Activated CD8-positive, alpha-beta memory T cell treated with anti-CD3 and anti-CD28 coated beads, Interleukin-2, amount 50 U/mL, for 4 hours (primary cell): Measurements from ENCODE around the gene PMPCB.

ENCODE experiments used
- DNase-seq: peaks from one replicate; pipeline ENCODE4 v3.0.0-alpha.2; 2020

PMPCB gene

DNA sequence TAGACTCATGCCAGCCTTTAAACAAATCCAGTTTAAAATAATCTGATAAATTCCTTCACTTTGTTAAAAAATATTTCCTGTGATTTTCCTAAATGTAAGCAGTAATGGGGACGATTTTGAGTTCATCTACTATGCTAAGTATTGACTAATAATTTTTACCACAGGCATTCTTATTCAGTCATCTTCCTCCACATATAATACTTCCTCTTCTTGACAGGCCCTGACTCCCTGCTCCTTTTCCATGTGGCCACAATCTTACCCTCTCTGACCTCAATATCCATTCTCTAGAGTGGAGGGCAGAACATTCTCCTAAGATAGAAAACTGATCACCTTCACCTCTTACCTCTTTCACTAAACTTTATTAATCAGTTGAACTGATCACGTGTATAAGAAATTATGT lies 39.5 kb downstream of the PMPCB start:
- no peak for DNase-seq

DNA sequence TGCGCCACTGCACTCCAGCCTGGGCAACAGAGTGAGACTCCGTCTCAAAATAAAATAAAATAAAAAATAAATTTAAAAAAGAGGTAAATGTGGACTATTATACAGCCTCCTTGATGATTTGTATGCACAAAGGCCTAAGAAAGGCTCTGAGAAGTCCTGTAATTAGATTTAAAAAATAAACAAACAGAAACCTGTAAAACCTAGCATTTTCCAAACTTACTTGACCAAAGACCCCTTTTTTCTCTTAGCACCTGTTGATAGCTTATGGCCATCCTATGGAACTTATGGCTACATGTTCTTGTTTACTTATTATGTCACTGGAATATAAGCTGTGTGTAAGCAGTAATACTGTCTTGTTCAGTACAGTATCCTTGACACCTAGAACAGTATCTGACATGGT lies 41.6 kb downstream of the PMPCB start:
- DNase-seq = no peak

DNA sequence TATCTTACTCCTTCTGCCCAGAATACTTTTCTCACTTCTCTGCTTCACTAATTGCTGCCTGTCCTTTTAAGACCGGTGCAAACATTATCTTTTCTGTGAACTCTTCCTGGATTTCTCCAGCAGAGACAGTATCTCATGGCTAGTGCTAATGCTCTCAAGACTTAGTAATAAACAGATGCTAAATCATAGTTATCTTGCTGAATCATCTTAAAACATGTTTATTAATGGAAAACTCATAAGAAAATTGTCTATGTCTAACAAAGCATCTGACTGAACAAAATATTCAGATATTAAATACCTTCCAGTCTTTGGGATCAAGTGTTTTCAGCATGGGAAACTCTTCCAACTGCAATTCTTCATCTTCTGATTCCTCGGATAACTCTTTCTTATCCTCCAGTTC lies 44.2 kb downstream of the PMPCB start:
- DNase-seq = no peak

DNA sequence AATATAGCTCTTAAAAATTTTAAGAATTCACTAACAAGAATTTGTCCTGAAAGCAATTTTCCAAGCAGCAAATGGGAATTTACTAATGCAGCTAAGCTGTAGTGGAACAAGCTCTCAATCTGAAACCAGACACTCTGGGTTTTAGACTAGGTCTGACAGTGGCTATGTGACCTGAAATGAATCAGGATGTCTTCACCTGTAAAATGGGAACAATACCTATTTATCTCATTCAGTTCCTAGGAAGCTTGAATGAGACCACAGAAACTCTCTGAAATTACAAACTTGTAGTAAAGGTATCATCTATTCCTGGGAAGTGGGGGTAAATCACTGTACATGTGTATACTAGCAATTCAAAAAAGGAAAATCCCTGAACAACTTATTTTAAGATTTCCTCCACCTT lies 46.1 kb downstream of the PMPCB start:
- no peak for DNase-seq

DNA sequence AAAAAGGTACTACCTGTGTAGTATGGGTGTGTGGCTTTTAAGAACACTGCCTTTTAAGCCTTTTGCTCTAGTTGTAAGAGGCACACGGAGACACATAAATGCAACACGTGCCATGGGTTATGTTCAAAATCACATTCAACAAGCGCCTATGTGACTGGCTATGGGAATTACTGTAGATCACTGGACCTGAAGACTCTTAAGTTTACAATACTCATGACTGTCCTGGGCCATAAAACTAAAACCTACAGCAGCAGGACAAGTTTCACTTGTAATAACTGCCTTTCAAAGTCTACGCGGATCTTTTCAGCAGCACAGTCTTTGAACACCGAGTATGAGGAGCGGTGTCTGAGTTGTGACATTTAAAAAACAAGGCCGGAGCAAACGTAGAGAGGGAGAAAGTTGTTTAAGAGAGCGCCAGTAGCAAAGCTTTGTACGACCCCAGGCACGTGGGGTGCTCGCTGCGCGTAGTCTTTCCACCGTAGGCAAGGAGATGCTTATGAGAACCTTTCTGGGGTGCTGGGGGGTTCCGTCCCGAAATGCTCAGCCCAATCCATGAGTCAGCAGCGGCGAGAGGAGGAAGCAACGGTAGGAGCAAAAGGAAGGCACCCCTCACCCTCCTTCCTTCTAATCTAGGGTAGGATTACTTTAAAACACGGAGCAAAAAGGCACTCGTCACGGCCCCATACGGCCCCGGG lies 46.7 kb downstream of the PMPCB start:
- DNase-seq = peak; percentile 54

DNA sequence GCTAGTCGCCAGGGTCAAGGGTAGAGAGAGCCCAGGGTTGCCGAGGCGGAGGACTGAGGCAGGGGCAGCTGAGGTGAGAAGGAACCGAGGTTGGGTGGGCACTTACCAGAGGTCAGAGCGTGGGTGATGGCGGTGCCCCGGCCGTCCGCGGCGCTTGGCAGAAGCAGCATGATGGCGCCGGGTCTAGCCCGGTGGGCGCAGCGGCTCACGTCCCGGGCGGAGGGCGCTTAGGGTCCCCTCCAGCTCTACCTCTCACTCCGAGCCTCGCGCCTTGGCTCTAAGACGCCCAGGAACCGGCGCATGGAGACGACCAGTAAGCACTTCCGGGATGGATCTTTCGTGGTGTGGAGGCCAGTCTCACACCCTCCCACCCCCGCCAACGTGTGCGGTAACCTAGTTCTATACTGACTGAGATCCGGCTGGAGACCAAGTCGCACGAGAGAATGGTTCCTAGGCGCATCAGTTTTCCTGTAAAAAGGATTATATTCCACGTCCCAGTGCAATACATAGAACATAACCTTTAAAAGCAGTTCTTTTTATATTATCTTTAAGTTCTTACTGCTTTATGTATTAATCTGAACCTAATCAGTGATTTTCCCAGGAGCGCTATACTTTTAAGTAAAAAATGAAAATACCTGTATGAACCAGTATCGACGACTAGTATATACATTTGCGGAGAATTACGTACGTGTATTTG lies 47.4 kb downstream of the PMPCB start, which contains the start of gene DNAJC2:
Gene DNAJC2, minus strand, starts transcription at position 315 of the 697 bp plus-strand sequence. Its CDS starts 145 bp downstream, at position 170.
- DNase-seq = peak; percentile 81

DNA sequence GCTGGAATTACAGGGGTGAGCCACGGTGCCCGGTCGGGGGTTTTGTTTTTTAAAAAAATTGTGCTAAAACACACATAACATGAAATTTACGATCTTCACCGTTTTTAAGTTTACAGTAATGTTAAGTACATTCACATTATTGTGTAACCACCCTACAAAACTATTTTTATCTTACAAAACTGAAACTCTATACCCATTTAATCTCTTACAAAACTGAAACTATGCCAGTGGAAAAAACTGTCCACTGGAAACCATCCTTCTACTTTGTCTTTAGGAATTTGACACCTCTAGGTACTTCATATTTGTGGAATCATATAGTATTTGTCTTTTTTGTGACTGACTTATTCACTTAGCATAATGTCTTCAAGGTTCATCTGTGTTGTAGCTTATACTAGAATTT lies 49.2 kb downstream of the PMPCB start:
- DNase-seq = no peak

DNA sequence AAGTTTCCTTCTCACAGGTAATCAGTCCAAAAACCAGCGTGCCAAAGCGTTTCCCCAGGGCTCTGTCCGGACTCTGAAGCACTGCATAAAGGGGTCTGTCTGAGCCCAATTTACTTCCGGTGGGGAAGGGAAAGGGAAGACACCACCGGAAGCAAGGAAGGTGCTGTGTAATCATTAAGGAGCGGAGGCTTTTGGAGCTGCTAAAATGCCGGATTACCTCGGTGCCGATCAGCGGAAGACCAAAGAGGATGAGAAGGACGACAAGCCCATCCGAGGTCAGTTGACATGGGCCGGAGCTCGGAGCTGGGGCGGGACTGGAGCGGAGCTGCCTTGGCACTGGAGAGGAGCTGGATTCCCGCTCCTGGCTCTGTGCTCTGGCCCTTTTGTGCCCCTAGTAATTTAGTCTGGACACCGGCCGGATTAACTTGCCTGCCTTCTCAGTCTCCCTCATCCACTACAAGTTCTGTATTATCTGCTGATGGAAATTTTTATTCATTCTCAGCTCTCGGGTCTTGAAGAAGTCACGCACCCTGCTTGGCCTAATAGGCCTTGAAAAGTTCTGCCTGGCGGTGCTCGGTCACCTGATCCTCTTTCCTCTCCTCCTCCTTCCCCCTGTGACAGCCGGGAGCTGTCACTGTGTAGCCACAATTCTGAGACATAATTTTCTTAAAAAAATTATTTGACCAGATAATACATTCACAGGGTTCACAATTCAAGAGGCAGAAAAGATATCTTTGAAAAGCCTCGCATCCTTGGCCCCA lies 50.5 kb downstream of the PMPCB start, which contains the start of gene PSMC2:
Gene PSMC2, plus strand, starts transcription at position 137 of the 761 bp plus-strand sequence. Its CDS starts 69 bp downstream, at position 206.
- peak; percentile 77 for DNase-seq

DNA sequence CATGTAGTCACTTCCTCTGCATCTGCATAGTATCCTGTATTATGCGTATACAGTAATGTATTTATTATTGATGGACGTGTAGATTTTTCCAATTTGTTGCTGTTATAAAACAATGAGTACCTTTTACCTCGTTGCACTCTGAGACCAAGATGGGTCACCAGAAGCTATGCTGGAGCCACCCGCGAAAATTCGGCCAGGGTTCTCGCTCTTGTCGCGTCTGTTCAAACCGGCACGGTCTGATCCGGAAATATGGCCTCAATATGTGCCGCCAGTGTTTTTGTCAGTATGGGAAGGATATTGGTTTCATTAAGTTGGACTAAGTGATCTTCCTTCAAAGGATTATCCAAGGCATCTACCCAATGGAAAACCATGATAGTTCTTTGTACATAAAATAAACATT lies 51.2 kb downstream of the PMPCB start:
- DNase-seq = no peak

DNA sequence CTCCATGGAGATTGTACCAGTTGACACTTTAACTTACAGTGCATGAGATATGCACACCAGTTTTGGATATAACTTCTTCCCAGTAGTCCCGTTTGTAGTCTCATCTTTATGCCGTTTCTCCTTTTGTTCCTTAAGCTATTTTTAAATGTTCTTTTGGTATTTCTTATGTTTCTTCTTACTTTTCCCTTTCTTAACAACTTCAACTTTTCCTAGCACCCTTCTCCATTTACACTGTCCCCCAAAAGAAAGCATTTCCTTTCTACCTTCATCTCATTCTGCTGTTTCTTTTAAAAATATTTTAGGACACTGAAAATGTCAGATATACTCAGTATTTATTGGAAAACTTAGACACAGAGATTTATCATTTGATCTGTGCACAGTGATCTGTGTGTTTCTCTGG lies 51.7 kb downstream of the PMPCB start:
- DNase-seq = no peak

DNA sequence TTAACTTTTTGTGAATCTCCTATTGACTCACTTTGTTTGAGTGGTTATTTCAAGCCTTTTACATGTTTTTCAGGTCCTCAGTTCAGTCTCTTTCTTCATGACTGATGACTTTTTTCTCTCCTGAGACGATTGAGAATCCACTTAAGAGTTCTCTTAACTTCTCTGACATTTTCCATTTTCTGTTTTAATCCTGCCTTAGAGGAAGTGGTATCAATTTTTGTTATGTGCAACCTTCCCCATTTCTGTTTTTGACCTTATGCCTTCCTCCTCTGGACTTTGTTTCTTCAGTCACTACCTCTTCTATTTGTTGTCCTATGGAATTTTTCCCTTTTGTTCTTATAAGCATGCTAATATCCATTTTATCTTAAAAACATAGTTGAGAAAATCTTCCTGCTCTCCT lies 52.6 kb downstream of the PMPCB start:
- no peak for DNase-seq
